ENCODE data around the gene CUX1.

CUX1 gene

DNA sequence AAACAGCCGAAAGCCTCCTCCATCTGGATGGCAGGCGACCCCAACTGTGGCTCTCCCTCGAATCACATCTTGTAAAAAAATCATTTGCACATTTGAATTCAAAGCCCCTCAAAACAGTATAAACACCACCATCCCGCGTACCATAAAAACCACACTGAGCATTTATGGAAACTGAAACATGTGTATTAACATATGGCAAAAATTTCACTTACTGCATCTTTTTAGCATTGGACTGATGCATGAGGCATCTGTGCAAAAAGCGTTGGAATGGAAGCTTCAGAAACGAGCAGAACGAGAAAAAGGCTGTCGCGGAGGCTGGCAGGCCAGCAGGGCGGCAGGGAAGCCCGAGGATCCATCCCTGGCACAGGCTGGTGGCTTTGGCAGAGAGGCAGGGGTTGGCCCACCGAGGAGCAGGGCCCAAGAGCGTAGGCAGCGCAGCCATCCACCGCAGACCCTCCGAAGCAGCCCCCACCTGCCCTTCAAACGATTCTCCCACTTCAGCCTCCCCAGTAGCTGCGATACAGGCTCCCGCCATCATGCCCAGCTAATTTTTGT is 39.3 kb upstream of the CUX1 start:
- H3K4me3 ChIP-seq (ENCODE audit: low read depth, low read length): no peak overlapping the region
- DNase-seq (ENCODE audit: low read depth): no peak
- TF ChIP-seq, protein P1, sequence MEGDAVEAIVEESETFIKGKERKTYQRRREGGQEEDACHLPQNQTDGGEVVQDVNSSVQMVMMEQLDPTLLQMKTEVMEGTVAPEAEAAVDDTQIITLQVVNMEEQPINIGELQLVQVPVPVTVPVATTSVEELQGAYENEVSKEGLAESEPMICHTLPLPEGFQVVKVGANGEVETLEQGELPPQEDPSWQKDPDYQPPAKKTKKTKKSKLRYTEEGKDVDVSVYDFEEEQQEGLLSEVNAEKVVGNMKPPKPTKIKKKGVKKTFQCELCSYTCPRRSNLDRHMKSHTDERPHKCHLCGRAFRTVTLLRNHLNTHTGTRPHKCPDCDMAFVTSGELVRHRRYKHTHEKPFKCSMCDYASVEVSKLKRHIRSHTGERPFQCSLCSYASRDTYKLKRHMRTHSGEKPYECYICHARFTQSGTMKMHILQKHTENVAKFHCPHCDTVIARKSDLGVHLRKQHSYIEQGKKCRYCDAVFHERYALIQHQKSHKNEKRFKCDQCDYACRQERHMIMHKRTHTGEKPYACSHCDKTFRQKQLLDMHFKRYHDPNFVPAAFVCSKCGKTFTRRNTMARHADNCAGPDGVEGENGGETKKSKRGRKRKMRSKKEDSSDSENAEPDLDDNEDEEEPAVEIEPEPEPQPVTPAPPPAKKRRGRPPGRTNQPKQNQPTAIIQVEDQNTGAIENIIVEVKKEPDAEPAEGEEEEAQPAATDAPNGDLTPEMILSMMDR (conservative IDR thresholded peaks at IDR 0.05; ENCODE audit: low read depth, low read length): no peak

DNA sequence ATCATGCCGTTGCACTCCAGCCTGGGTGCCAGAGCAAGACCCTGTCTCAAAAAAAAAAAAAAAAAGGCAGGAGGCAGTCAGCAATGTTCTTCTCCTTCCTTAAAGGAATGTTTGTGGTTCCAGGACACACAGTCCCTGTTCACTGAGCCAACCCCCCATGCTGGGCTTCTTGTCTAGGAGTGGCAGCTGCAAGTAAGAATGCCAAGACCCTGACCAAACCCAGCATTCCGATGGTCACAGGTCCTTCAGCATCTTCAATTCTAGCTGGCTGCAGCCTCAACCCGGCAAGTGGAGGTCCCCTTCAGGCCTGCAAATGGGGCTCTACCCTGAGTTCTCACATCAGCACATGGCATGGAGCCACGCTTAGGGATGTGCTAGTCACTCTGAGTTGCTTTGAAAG is 38.2 kb upstream of the CUX1 start:
- DNase-seq (ENCODE audit: low read depth): no peak
- TF ChIP-seq, protein P1 (conservative IDR thresholded peaks at IDR 0.05; ENCODE audit: low read depth, low read length): no peak
- no peak overlapping the region for H3K4me3 ChIP-seq (ENCODE audit: low read depth, low read length)

DNA sequence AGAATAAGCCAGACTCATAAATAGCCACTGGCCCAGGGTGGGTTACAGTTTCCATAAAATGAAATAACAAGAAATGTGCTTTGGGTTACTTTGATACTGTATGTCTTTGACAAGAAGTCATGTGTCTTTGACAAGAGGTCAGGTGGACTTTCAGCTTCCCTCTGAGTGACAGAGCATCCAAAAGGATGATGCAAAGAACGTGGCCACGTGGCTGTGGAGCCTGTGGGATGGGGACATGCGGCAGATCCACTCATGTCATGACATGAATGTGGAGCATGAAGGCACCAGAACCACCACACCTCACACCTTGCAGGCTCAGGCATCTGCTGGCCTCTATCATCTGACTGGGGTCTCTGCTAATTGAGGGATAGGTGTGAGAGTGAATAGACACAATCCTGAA is 37.1 kb upstream of the CUX1 start:
- TF ChIP-seq, protein P1 (conservative IDR thresholded peaks at IDR 0.05; ENCODE audit: low read depth, low read length): no peak
- no peak for DNase-seq (ENCODE audit: low read depth)
- no peak overlapping the region for H3K4me3 ChIP-seq (ENCODE audit: low read depth, low read length)

DNA sequence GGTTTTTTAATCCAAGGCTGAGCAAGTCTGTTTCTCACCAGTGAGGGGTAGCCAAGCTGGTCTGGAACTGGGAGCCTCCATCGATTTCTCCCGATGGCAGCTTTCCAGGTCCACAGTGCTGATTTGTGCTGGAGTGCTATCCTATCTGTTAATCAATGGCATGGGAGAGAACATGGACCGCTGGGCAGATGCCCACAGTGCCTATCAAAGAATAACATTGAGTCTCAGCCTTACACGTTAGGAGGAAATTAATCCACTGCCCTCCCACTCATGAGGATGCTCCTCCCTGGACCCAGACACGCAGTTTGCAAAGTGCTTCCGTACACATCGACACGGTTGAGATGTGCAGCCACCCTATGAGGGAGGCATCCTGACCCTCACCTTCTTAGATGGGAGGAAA is 36.0 kb upstream of the CUX1 start:
- H3K4me3 ChIP-seq (ENCODE audit: low read depth, low read length): no peak overlapping the region
- TF ChIP-seq, protein P1 (conservative IDR thresholded peaks at IDR 0.05; ENCODE audit: low read depth, low read length): no peak
- no peak for DNase-seq (ENCODE audit: low read depth)

DNA sequence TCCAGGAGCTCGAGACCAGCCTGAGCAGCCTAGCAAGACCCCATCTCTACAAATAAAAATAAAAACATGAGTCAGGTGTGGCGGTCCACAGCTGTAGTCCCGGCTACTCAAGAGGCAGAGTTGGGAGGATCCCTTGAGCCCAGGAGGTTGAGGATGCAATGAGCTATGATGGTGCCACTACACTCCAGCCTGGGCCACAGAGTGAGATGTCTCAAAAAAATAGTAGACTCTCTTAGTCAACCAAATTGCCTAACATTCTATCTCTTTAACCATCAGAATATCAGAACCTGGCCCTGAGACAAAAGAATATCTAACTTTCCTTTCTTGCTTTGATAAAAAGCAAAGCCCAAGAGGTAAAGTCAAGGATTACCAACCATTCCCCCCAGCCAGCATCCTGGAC is 35.0 kb upstream of the CUX1 start:
- TF ChIP-seq, protein P1 (conservative IDR thresholded peaks at IDR 0.05; ENCODE audit: low read depth, low read length): no peak
- no peak overlapping the region for H3K4me3 ChIP-seq (ENCODE audit: low read depth, low read length)
- no peak for DNase-seq (ENCODE audit: low read depth)

DNA sequence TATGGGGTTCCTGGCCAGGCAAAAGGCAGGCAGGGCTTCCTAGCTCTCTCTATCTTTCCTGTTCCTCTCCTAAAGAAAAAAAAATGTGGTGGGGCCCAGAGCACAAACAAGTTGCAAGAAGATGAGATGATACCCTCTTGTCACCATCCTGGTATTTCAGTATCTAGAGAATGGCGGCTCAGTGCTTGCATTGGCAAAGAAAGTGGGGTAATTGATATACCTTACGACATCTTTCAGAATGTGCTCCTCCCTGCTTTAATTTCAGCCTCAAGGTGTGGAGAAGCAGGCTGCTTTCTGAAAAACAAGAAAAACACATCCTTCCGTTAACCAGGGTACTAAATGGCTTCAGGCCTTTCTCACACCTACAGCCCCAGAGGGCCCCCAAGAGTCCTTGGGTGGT is 34.5 kb upstream of the CUX1 start:
- no peak for DNase-seq (ENCODE audit: low read depth)
- no peak overlapping the region for H3K4me3 ChIP-seq (ENCODE audit: low read depth, low read length)
- TF ChIP-seq, protein P1 (conservative IDR thresholded peaks at IDR 0.05; ENCODE audit: low read depth, low read length): no peak

DNA sequence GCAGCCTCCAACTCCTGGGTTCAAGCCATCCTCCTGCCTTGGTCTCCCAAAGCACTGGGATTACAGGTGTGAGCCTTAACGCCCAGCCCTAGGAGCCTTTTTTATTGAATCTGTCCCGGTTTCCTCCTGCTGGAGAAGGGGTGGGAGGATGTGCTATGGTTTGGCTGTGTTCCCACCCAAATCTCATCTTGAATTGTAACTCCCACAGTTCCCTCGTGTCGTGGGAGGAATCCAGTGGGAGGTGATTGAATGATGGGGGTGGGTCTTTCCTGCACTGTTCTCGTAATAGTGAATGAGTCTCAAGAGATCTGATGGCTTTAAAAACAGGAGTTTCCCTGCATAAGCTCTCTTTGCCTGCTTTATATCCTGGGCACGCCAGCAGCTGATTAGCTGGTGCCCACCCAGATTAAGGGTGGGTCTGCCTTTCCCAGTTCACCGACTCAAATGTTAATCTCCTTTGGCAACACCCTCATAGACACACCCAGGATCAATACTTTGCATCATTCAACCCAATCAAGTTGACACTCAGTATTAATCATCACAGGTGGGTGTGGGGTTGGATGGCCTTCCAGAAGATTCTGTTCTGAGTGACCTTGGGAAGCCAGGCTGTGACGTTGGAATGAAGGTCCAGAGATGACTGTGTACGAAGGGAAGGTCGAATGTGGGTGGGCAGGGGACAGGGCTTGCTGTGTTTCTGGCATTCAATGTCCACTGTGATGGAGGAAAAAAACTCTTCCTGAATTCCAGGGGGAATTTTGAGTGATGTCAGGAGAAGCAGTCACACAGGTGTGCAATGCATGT is 33.8 kb upstream of the CUX1 start:
- DNase-seq (ENCODE audit: low read depth): no peak
- TF ChIP-seq, protein P1 (conservative IDR thresholded peaks at IDR 0.05; ENCODE audit: low read depth, low read length): no peak
- no peak overlapping the region for H3K4me3 ChIP-seq (ENCODE audit: low read depth, low read length)
